Panc1 (cell line): Measurements from ENCODE around the gene WNT7A. TPM values are rescaled to one million over a fixed set of nuclear protein-coding genes. Genes with fewer than 3 reads are reported as not detected.

Source experiments
- ATAC-seq: fragments of 200-7000 bp; cut with Tn5 transposase; 2 replicates; pipeline ENCODE4 v1.9.1; 2020; ENCODE audit warnings: mild to moderate bottlenecking, moderate library complexity
- BruUV-seq: library from RNA; stranded (reverse); fragments of 400-500 nt; replicated peaks from 2 replicates; lab custom pipeline; 2021; lab: Mats Ljungman, UMichigan
- CTCF ChIA-PET: fragments of 300-600 bp; sonication (Branson Sonifier 250); formaldehyde crosslinking; loops from one replicate; lab custom pipeline; 2022; ENCODE audit warnings: antibody characterized with exemption; lab: Charles Lee
- POLR2A ChIA-PET: fragments of 300-600 bp; sonication (Branson Sonifier 250); formaldehyde crosslinking; loops from one replicate; lab custom pipeline; 2022; ENCODE audit warnings: antibody characterized with exemption; lab: Charles Lee
- DNase-seq: peaks from one replicate; pipeline ENCODE4 v3.0.0-alpha.2; 2010; ENCODE audit warnings: low read depth, low spot score
- H3K27ac ChIP-seq: 2 replicates; pipeline ENCODE4 v1.5.1; 2011; ENCODE audit warnings: mild to moderate bottlenecking, low read length, inconsistent platforms
- H3K27me3 ChIP-seq: fragments of 200-500 bp; sonication (Bioruptor generic); 2 replicates; pipeline ENCODE4 v1.6.0; 2014; ENCODE audit warnings: low read length, inconsistent platforms; ENCODE audit not compliant: control insufficient read depth, insufficient read depth
- H3K36me3 ChIP-seq: fragments of 200-500 bp; sonication (Bioruptor generic); 2 replicates; pipeline ENCODE4 v1.5.1; 2014; ENCODE audit warnings: inconsistent platforms, mild to moderate bottlenecking, low read length, moderate library complexity; ENCODE audit not compliant: control insufficient read depth, insufficient read depth
- H3K4me1 ChIP-seq: 2 replicates; pipeline ENCODE4 v1.5.1; 2011; ENCODE audit warnings: inconsistent platforms, mild to moderate bottlenecking, low read length, moderate library complexity; ENCODE audit not compliant: control insufficient read depth, insufficient read depth
- H3K4me3 ChIP-seq, 2 experiments: 2 replicates each; pipeline ENCODE4 v1.5.1; 2011 to 2012; ENCODE audit warnings: low read depth in 2 of 2, low read length in 2 of 2, mild to moderate bottlenecking in 2 of 2, inconsistent platforms in 1 of 2, moderate library complexity in 1 of 2
- H3K9me3 ChIP-seq: fragments of 200-500 bp; sonication (Bioruptor generic); 2 replicates; pipeline ENCODE4 v1.5.1; 2014; ENCODE audit warnings: low read depth, mild to moderate bottlenecking, inconsistent platforms, low read length, moderate library complexity; ENCODE audit not compliant: control insufficient read depth, insufficient read depth
- POLR2AphosphoS5 ChIP-seq: IDR thresholded peaks from 2 replicates; pipeline ENCODE4 v1.6.1; 2012; ENCODE audit warnings: mild to moderate bottlenecking, low read depth, low read length, moderate library complexity
- SIN3A ChIP-seq: IDR thresholded peaks from 2 replicates; pipeline ENCODE4 v1.6.1; 2012; ENCODE audit warnings: low read depth, mild to moderate bottlenecking, low read length, moderate library complexity, borderline replicate concordance; ENCODE audit not compliant: insufficient read depth
- TCF7L2 ChIP-seq: IDR thresholded peaks from 2 replicates; pipeline ENCODE4 v1.6.1; 2011; ENCODE audit warnings: mild to moderate bottlenecking, low read depth, low read length, inconsistent platforms
- in situ Hi-C: cut with HindIII; loops from 2 replicates; pipeline ENCODE4 v1.10.0; 2016; ENCODE audit warnings: low sequenced_read_pairs, low pct_unique_long_range_greater_than_20kb
- intact Hi-C: fragments of 100-400 bp; cut with micrococcal nuclease; formaldehyde crosslinking; loops from one replicate; pipeline ENCODE4 v1.10.0; 2022; ENCODE audit not compliant: unreplicated experiment
- total RNA-seq: library from RNA; stranded (reverse); gene quantifications from one replicate; pipeline ENCODE4 v1.2.1, GENCODE V29; 2021; ENCODE audit not compliant: unreplicated experiment
- TF ChIP-seq, protein P1 (sequence below): fragments of 450-650 bp; IDR thresholded peaks from 2 replicates; pipeline ENCODE4 v1.5.1; 2017; ENCODE audit warnings: mild to moderate bottlenecking
- TF ChIP-seq, protein P2 (sequence below), 2 experiments: IDR thresholded peaks; 2 replicates each; pipeline ENCODE4 v1.6.1; 2011 to 2012; ENCODE audit warnings: low read depth in 2 of 2, control low read depth in 1 of 2, low read length in 1 of 2, mild to moderate bottlenecking in 1 of 2, moderate library complexity in 1 of 2; ENCODE audit not compliant: insufficient read depth in 1 of 2

Gene WNT7A
- total RNA-seq, 1 experiment from 2014 or later: not detected

DNA sequence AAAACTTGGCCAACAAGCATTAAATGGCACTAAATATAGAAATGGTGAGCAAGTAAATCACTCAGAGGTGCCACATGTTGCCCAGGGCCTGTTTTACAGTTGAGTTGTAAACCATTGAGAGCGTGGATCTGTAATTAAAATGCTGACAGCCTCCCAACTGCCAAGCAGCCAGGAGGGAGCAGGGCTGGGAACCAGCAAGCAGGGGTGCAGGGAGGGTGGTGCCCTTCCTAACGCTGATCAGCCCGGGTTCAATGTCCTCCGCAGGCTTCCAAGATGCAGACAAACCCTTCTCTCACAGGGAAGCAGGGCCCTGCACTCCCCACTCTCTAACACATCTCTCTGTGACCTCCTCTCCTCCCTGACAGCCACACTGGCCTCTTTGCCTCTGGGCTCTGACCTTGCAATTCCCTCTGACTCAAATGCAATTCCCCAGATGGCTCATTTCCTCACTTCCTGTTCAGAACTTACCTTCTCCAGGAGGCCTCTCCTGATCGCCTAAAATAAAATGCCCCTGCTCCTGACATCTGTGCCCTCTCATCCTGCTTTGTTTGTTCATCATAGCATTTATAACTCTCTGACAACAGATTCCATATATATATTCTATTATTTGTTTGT lies 40.0 kb downstream of the WNT7A start:
- Histone ChIP-seq H3K4me3 (no peak overlapping the region), H3K27me3 (no peaks in the 10 kb centered on the region), H3K27ac (no peak overlapping the region), H3K9me3 (no peaks in the 10 kb centered on the region), H3K4me1 (no peaks in the 10 kb centered on the region), H3K36me3 (no peaks in the 10 kb centered on the region)
- intact Hi-C loops: no loop called here
- TF ChIP-seq, protein P1, sequence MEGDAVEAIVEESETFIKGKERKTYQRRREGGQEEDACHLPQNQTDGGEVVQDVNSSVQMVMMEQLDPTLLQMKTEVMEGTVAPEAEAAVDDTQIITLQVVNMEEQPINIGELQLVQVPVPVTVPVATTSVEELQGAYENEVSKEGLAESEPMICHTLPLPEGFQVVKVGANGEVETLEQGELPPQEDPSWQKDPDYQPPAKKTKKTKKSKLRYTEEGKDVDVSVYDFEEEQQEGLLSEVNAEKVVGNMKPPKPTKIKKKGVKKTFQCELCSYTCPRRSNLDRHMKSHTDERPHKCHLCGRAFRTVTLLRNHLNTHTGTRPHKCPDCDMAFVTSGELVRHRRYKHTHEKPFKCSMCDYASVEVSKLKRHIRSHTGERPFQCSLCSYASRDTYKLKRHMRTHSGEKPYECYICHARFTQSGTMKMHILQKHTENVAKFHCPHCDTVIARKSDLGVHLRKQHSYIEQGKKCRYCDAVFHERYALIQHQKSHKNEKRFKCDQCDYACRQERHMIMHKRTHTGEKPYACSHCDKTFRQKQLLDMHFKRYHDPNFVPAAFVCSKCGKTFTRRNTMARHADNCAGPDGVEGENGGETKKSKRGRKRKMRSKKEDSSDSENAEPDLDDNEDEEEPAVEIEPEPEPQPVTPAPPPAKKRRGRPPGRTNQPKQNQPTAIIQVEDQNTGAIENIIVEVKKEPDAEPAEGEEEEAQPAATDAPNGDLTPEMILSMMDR: no peak
- no peak for TF ChIP-seq SIN3A
- TF ChIP-seq TCF7L2: no peak
- TF ChIP-seq POLR2AphosphoS5: no peak
- TF ChIP-seq, protein P2, sequence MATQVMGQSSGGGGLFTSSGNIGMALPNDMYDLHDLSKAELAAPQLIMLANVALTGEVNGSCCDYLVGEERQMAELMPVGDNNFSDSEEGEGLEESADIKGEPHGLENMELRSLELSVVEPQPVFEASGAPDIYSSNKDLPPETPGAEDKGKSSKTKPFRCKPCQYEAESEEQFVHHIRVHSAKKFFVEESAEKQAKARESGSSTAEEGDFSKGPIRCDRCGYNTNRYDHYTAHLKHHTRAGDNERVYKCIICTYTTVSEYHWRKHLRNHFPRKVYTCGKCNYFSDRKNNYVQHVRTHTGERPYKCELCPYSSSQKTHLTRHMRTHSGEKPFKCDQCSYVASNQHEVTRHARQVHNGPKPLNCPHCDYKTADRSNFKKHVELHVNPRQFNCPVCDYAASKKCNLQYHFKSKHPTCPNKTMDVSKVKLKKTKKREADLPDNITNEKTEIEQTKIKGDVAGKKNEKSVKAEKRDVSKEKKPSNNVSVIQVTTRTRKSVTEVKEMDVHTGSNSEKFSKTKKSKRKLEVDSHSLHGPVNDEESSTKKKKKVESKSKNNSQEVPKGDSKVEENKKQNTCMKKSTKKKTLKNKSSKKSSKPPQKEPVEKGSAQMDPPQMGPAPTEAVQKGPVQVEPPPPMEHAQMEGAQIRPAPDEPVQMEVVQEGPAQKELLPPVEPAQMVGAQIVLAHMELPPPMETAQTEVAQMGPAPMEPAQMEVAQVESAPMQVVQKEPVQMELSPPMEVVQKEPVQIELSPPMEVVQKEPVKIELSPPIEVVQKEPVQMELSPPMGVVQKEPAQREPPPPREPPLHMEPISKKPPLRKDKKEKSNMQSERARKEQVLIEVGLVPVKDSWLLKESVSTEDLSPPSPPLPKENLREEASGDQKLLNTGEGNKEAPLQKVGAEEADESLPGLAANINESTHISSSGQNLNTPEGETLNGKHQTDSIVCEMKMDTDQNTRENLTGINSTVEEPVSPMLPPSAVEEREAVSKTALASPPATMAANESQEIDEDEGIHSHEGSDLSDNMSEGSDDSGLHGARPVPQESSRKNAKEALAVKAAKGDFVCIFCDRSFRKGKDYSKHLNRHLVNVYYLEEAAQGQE (IDR thresholded peaks at IDR 0.05; ENCODE audit: insufficient read depth in 1 of 2, low read depth in 2 of 2, low read length in 1 of 2): no peak
- in situ Hi-C loops: no loop called here
- no peak for DNase-seq
- ATAC-seq: no peak
- POLR2A ChIA-PET: no interaction called here
- no TSS peak for BruUV-seq
- CTCF ChIA-PET: interaction anchor here (0.7 kb wide), 1 partner anchor 236 kb away, joined by 5 read pairs; no protein-coding TSS in a partner anchor

DNA sequence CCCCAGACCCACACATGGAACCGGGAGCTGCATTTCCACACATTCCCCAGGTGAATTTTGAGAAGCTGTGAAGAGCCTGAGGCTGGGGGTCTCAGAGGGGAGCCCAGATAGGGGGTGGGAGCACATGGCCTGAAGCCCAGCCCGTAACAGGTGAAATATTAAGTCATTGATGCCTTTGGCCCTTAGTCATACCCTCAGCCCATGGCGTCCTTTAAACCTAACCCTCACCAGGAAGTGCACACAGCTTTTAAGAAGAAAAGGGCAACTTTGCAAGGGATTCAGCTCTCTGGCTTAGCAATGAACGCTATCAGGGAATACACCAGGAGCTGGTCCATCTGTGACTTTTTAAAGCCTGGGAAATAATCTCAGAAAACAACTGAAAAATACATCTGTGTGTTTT lies 40.6 kb downstream of the WNT7A start:
- CTCF ChIA-PET: no interaction called here
- no peak for ATAC-seq
- Histone ChIP-seq H3K27me3 (no peaks in the 10 kb centered on the region), H3K9me3 (no peaks in the 10 kb centered on the region), H3K4me3 (no peak overlapping the region), H3K27ac (no peak overlapping the region), H3K4me1 (no peaks in the 10 kb centered on the region), H3K36me3 (no peaks in the 10 kb centered on the region)
- POLR2A ChIA-PET: no interaction called here
- intact Hi-C loops: no loop called here
- BruUV-seq: no TSS peak
- DNase-seq: no peak
- in situ Hi-C loops: no loop called here
- TF ChIP-seq TCF7L2: no peak
- TF ChIP-seq, protein P1: no peak
- TF ChIP-seq, protein P2 (IDR thresholded peaks at IDR 0.05; ENCODE audit: insufficient read depth in 1 of 2, low read depth in 2 of 2, low read length in 1 of 2): no peak
- TF ChIP-seq POLR2AphosphoS5: no peak
- no peak for TF ChIP-seq SIN3A
